GM13977 (cell line): ENCODE results near the gene P2RY13.

ENCODE experiments used
- DNase-seq: peaks from one replicate; pipeline ENCODE4 v3.0.0; 2012; ENCODE audit warnings: low spot score
- CTCF ChIP-seq: IDR thresholded peaks from 2 replicates; pipeline ENCODE4 v1.5.1; 2012; ENCODE audit warnings: mild to moderate bottlenecking, control low read depth; ENCODE audit not compliant: insufficient read depth; ENCODE audit errors: extremely low read depth, missing control alignments
- in situ Hi-C: fragments of 300-500 bp; cut with MboI; formaldehyde crosslinking; loops from one replicate; pipeline ENCODE4 v1.12.0; 2022; ENCODE audit warnings: low sequenced_read_pairs, low pct_unique_long_range_greater_than_20kb, mixed read lengths, inconsistent platforms; ENCODE audit not compliant: unreplicated experiment

P2RY13 gene

GRCh38 chr3:151346292-151346691 lies 16.9 kb upstream of the P2RY13 start:
- DNase-seq = no peak
- TF ChIP-seq CTCF = no peak
- in situ Hi-C loops = no loop called here

GRCh38 chr3:151345859-151346258 lies 16.5 kb upstream of the P2RY13 start:
- no peak for TF ChIP-seq CTCF
- in situ Hi-C loops = no loop called here
- DNase-seq = no peak

GRCh38 chr3:151331696-151332095 lies 2.3 kb upstream of the P2RY13 start:
- DNase-seq = no peak
- in situ Hi-C loops = no loop called here
- no peak for TF ChIP-seq CTCF

GRCh38 chr3:151330899-151331298 lies 1.6 kb upstream of the P2RY13 start:
- in situ Hi-C loops = no loop called here
- no peak for TF ChIP-seq CTCF
- no peak for DNase-seq

- no peak for TF ChIP-seq CTCF
- no peak for DNase-seq
- in situ Hi-C loops = no loop called here
These were observed 1.0 kb upstream of the P2RY13 start for GRCh38 chr3:151330379-151330778.

- in situ Hi-C loops = no loop called here
- no peak for DNase-seq
- TF ChIP-seq CTCF = no peak
These were observed 902 bp downstream of the P2RY13 start for GRCh38 chr3:151328298-151328995.
